Erythroblast (primary cell): ENCODE data around the gene ASPG.

Experiments used
- GATA1 ChIP-seq: IDR thresholded peaks from 2 replicates; pipeline ENCODE4 v1.6.1; 2011; ENCODE audit warnings: low read depth, mild to moderate bottlenecking, control low read depth, low read length, moderate library complexity
- POLR2A ChIP-seq: IDR thresholded peaks from 2 replicates; pipeline ENCODE4 v1.6.1; 2011; ENCODE audit warnings: mild to moderate bottlenecking, low read length

DNA sequence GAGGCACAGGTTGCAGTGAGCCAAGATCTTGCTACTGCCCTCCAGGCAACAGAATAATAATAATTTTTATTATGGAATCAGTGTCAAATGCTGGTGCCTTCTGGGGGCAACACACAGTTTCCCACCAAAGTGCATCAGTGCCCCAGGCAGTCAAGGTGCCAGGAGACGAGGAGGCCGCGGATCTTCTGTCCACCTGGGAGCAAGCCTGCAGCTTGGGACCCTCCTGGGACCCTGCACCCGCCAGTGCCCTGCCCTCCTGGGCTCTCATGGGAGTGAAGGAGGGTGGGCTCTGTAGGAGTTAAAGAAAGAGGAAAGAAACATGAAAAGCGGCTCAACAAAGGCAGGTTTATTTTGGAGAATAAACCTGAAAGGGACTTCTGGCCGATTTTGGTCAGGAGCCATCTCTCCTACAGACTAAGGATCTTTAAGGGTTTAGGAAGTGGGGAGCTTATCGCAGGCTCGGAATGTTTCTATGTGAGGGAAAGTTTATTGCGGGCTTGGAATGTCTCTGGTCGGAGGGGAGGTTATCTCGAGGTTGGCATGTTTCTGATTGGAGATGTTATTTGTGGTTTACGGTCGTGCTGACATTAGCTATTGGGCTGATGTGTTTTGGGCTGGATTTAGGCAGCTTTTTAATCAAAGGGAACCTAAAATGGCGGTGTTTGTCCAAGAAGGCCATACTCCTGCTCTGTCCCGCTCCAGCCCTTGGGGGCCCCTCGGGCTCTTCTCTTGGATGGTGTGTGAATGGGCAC is 1.1 kb upstream of the ASPG start:
- TF ChIP-seq POLR2A (no peak), GATA1 (no peak)
